IPS-11a (cell line): ENCODE measurements around the gene GHRH.

Experiments
- H3K4me3 ChIP-seq: one replicate; pipeline ENCODE4 v1.5.1; 2013; ENCODE audit warnings: low read depth, low read length, control low read depth

Gene GHRH, protein sequence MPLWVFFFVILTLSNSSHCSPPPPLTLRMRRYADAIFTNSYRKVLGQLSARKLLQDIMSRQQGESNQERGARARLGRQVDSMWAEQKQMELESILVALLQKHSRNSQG

GRCh38 chr20:37261714-37262113 is at the start of gene GHRH:
Gene GHRH (minus strand): TSS chr20:37261814. CDS start chr20:37256889, 4,925 bp downstream.
- H3K4me3 ChIP-seq: no peak within 1 kb of the TSS

DNA sequence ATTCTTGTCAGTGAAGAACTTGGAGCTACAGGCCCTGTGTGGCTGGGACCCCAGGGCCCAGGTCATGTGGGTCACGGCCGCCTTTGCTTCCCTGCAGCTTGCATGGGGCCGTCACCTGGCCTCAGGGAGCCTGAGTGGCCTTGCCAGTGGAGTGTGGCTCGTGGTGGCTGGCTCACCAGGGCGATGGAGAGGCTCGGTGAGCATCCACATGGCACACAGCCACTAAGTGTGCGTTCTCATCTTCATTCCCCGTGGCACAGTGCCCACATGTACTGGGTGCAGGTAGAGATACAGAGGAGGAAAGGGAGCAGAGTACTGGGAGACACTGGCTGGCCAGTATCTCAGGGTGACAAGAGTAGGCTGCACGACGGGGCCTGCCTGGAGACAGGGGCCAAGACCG is 49.3 kb upstream of the GHRH start:
- H3K4me3 ChIP-seq: no peak overlapping the region

DNA sequence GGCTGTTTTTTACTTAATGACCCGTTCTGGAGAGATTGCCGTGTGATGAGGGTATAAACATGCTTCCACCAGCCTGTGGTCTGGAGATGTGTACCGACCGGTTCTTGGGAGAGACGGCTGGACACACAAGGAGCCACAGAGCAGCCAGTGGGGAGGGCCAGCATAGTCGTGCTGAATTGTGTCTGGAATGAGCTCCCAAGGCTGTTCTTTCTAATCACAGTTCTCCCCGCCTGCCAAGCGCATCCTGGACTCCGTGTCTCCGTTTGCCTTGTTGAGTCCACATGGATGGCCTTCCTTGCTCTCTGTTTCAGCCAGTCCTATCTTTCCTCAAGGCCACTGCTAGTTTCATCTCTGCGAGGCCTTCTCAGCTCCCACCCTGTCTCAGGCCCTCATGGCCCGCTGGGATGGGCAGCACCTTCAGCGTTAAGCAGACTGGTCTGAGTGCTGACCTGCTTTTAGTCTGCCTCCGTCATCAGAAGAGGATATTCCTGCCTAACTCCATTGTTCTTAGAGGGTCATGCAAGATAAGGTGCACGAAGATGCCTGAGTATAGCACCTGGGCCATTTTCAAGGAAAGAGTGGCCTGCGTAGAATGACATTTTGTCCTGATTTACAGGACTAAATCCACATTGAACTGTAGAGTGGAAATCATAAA is 48.4 kb upstream of the GHRH start:
- H3K4me3 ChIP-seq: no peak overlapping the region

DNA sequence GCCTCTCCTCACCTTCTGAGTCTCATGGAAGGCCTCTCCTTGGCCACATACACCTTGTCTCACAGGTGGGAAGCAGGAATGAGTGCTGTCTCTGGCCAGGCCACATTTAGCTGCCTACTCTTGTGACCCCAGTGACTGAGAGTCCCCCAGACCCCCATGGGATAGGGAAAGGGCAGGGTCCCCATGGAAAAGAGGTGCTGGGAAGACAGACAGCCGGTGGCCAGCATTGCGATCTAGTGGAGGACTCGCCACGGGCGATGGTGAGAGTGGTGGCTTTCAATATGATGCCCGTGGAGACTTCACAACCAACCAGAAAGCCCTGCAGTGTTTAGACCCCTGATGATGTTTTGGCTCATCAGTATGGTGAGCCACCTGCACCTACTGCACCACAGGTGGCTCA is 47.7 kb upstream of the GHRH start:
- no peak overlapping the region for H3K4me3 ChIP-seq

GRCh38 chr20:37308086-37309050 is 46.8 kb upstream of the GHRH start:
- no peak overlapping the region for H3K4me3 ChIP-seq

DNA sequence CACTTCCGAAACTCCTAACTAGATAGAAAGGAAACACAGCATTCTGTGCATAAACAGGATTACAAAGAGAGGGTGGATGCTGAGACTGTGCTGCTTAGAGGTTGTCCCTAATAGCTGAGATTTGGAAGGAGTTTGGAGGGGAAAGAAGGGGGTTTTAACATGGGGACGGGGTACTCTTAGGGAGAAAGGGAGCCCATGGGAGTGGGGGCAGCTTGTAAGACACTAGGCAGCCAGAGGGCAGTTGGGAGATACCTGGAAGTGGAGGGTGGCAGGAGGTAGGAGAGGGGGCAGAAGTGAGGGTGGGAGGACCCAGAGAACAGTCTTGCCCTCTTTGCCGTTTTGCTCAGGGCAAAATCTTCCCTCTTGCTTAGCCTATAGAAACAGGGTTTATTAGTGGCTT is 44.2 kb upstream of the GHRH start:
- H3K4me3 ChIP-seq: no peak overlapping the region

DNA sequence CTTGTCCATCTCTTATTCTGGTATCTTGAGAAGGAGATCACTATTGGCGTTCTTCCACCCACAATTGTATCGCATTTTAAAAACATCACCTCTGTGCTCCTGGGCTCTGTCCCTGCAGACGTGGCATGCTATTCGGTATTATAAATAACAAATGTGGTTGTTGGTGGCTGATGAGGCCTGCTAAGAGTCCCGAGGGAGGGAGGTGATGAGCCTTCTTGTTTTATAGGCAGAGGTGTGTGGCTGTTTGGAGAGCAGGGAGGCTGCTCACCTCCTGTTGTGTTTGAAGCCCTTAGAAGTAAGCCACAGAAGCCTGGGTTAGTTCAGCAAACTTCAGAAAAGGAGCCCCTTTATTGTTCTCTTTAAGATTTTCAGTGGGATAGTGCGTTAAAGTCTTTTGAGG is 43.5 kb upstream of the GHRH start:
- H3K4me3 ChIP-seq: no peak overlapping the region

DNA sequence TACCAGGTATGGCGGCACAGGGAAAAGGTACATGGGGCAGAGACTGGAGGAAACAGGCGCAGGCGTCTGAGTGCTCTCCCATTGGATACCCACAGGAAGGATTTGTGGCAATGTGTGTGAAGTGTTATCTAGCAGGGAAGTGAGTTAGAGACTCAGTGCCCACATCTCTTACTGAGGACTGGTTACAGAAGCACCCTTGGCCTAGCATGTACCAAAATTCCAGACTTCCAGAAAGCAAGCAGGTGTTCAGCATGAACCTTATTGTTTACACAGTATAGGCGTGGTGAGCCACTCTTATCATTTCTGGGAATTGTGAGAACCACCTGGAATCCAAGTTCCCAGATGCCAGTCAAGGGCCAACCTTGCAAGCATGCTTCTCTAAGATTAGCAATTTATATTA is 42.0 kb upstream of the GHRH start:
- H3K4me3 ChIP-seq: no peak overlapping the region

GRCh38 chr20:37302981-37303380 is 41.4 kb upstream of the GHRH start:
- no peak overlapping the region for H3K4me3 ChIP-seq

GRCh38 chr20:37301558-37301957 is 39.9 kb upstream of the GHRH start:
- H3K4me3 ChIP-seq: no peak overlapping the region

DNA sequence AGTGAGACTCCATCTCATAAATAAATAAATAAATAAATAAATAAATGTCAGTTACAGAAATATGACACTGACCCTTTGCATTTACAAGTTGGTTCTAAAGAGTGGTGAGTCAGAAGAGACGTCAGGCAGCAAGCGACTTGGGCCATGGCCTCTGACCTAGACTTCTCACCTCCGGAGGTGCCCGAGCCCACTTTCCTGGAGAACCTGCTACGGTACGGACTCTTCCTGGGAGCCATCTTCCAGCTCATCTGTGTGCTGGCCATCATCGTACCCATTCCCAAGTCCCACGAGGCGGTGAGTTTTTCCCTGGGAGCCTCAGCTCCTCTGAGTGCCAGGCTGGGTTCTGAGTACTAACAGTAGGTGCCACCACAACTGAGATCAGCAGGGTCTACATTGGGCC is 39.5 kb upstream of the GHRH start:
- H3K4me3 ChIP-seq: no peak overlapping the region

DNA sequence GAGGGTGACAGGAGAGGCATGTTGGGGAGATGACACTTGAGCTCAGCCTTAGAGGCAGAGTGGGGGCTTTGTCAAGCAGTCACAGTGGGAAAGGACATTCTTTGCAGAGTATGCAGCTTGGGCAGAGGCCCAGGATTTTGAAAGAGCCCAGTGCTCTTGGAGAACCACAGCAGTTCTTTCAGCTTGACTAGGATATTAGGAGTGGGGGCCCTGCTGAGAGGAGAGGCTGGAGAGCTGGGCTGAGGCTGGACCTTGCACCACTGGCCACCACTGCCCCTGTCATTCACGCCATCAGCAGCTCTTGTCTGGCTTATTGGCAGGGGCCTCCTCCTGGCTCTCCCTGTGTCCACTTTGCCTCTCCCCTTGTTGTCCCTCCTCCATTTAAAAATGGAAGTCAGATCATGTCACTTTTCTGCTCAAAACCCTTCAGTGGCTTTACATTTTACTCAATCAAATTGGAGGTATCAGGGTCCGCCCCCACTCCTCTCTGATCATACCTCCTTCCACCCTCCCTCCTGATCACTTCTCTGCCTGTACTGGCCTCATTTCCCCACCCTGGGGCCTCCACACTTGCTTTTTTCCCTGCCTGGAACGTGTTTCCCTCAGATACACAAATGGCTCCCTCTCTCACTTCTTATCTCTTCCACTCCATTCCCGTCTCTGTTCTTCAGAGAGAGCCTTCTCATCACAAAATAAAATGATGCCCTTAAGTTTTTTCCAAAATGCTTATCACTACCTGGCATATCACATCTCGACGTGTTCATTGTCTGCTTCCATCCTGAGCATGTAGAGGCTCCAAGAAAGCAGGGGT is 38.3 kb upstream of the GHRH start:
- H3K4me3 ChIP-seq: no peak overlapping the region

DNA sequence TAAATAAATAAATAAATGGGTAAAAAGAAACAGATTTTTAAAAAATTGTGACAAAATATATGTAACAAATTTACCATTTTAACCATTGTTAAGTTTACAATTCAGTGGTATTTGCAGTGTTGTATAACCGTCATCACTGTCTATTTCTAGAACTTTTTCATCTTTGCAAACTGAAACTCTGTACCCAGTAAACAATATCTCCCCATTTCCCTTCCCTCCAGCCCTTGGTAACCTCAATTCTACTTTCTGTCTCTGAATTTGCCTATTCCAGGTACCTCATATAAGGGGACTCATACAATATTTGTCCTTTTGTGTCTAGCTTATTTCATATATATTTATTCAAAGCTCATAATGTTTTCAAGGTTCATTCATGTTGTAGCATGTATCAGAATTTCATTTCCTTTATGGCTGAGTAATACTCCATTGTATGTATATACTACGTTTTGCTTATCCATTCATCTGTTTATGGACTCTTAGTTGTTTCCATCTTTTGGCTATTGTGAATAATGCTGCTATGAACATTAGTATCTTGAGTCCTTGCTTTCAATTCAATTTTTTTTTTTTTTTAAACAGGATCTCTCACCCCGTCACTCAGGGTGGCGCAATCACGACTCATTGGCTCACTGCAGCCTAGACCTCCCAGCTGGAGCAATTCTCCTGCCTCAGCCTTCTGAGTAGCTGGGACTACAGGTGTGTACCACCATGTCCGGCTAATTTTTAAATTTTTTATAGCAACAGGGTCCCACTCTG is 36.8 kb upstream of the GHRH start:
- H3K4me3 ChIP-seq: no peak overlapping the region

DNA sequence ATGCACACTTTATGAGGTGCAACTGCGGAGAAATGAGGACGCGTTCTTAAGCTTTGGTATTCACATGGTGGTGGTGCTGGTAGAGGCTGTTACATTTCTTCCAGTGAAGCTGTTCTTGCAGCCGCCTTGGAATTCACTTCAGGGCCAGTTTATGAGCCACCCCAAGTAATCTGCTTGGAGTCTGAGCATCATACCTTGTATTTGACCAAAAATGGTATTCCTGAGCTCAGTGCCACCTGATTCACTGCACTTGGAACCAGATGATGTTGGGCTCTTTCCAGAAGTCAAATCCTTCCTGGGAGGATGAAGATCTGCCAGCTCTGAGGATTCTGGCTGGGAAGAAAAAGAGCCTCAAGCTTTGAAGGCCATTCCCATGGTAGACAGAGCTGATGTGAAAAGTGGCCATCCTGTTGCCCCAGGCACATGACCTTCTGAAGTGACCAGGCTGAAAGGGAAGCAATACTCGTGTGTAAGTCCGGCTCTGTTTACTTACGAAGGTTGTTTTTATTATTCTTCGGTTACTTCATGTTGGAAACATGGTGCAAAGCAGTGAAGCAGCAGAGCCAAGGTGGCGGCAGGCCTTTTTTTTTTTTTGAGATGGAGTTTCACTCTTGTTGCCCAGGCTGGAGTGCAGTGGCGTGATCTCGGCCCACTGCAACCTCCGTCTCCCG is 35.6 kb upstream of the GHRH start:
- no peak overlapping the region for H3K4me3 ChIP-seq

GRCh38 chr20:37296371-37296770 is 34.8 kb upstream of the GHRH start:
- no peak overlapping the region for H3K4me3 ChIP-seq

- H3K4me3 ChIP-seq: no peak overlapping the region
Observed at GRCh38 chr20:37295595-37295994, 34.0 kb upstream of the GHRH start.

- H3K4me3 ChIP-seq: no peak overlapping the region
Observed at GRCh38 chr20:37295001-37295400, 33.4 kb upstream of the GHRH start.

GRCh38 chr20:37294262-37294981 is 32.8 kb upstream of the GHRH start:
- H3K4me3 ChIP-seq: no peak overlapping the region

- H3K4me3 ChIP-seq: no peak overlapping the region
Observed at GRCh38 chr20:37293301-37293943, 31.8 kb upstream of the GHRH start.
